Daoy (cell line): ENCODE data around the gene UBN1. TPM values are rescaled to one million over a fixed set of nuclear protein-coding genes. Genes with fewer than 3 reads are reported as not detected.

ENCODE experiments used
- DNase-seq: peaks from one replicate; pipeline ENCODE4 v3.0.0-alpha.2; 2015; ENCODE audit warnings: low read depth
- total RNA-seq: library from RNA; depleted of rRNA; stranded (reverse); fragments of >200 nt; shearing (Covaris generic); gene quantifications from 2 replicates; pipeline ENCODE4 v1.2.3, GENCODE V29; 2014; rRNA removed

Gene UBN1, protein sequence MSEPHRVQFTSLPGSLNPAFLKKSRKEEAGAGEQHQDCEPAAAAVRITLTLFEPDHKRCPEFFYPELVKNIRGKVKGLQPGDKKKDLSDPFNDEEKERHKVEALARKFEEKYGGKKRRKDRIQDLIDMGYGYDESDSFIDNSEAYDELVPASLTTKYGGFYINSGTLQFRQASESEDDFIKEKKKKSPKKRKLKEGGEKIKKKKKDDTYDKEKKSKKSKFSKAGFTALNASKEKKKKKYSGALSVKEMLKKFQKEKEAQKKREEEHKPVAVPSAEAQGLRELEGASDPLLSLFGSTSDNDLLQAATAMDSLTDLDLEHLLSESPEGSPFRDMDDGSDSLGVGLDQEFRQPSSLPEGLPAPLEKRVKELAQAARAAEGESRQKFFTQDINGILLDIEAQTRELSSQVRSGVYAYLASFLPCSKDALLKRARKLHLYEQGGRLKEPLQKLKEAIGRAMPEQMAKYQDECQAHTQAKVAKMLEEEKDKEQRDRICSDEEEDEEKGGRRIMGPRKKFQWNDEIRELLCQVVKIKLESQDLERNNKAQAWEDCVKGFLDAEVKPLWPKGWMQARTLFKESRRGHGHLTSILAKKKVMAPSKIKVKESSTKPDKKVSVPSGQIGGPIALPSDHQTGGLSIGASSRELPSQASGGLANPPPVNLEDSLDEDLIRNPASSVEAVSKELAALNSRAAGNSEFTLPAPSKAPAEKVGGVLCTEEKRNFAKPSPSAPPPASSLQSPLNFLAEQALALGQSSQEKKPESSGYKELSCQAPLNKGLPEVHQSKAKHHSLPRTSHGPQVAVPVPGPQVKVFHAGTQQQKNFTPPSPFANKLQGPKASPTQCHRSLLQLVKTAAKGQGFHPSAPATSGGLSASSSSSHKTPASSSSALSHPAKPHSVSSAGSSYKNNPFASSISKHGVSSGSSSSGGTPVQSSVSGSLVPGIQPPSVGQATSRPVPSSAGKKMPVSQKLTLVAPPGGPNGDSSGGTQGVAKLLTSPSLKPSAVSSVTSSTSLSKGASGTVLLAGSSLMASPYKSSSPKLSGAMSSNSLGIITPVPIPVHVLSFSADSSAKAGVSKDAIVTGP (N-terminal part only)
- 19.9 and 21.7 TPM in 2 replicates for total RNA-seq

DNA sequence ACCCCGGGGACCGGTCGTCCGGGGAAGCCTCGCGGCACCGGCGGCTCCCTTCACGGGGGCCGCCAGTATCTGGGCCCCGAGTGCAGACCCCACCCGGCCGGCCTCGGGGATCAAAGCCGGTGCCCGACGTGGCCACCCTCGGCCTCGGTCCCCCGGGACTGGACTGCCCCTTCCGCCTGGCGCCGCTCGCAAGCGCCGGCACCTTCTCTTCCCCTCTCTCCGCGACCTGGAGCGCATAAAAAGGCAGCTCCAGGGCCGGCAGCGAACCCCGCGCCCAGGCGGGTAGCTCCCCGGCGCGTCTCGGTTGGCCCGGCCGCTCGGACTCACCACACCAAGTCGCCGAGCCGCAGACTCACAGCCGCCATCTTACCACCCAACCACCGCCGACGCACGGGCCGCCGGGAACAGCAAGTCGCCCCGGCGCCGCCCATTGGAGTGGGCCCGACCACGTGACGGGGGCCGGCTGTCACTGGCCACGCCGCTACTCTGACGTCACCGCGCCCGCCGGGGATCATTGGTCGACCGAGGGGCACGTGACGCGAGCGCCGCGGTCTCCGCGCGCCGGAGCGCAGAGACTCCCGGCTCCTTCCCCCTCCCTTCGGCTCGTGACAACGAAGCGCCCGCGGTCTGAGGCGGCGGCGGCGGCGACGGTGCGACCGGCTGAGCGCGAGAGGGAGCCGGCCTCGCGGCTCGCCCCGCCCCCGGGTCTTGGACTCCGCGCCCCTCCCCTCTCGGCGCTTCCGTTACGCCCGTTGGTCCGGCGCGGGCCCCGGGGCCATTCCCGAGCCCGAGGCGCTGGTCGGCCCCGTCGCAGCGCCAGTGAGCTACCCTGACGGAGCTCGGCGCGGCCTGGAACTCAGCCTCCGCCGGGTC lies at the start of gene UBN1, which contains the start of gene GLYR1:
UBN1 (plus strand) TSS at position 581 of the 873 bp plus-strand sequence. CDS start 5,437 bp downstream, outside the sequence.
GLYR1 (minus strand) TSS at position 388 of the 873 bp plus-strand sequence; CDS start at position 365, 23 bp downstream.
- peak; percentile 98 for DNase-seq

DNA sequence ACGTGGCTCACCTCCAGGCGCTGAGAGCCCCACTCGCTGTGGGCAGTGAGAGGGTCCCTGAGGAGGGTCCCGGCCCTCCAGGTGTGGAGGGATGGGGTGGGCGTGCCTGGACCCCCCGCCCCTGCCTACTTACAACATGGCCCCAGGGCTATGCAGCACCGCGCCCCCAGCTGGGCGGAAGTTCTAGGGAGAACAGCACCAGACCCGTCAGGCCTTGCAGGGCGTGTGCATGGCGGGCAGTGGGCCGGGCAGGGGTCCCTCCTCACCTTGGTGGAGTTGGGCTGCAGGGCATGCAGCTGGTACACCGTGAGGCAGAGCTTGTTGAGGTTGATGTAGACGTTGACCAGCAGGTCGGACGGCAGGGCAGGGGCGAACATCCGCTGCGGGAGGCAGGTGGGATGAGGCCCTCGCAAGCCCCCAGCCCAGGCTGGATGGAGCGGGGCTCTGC lies 49.5 kb upstream of the UBN1 start:
- no peak for DNase-seq

DNA sequence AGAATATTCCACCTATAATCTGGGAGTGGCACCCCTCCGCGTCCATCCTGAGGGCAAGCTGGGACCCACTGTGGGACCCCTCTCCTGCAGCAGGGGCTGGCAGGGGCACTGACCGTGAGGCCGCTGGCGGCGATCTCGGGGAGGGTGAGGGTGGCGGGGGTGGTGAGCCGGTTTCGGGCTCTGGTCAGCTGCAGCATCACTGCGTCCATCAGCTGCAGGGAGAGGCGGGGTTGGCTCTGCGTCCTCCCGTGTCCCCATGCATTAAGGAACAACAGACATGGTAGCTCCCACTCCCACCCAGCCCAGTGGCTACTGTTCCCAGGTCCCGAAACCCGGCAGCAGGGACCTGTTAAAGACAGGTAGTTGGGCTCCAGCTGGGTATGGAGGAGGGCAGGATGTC lies 48.8 kb upstream of the UBN1 start:
- DNase-seq: no peak

DNA sequence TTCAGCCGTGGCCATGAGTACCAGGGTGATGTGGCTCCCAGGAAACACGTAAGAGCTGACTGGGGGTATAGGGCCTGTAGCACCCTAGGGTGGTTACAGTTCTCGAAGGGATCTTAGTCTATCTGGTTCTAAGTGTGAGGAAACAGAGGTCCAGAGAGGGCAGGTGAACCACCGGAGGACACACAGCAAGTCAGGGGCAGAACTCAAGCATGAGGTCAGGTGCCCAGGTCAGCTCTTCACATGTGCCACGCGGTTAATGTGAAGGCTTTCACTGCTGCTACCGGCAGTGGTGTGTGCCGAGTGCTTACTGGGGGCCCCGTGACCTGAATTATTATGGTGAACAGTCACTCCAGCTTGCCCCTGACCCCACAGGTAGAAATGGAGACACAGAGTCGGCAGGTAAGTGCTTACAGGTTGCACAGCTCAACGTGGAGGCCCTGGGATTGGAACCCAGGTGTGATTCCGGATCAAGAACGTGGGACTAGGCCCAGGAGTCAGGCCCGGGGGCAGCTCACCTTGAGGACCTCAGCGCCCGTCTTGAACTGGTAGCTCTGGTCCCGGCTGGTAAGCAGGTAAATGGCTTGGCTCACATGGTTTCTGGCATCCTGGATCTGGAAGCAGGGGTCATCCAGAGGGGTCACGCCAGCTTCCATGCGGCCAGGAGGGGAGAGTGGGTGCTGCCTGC lies 48.0 kb upstream of the UBN1 start:
- DNase-seq: no peak

DNA sequence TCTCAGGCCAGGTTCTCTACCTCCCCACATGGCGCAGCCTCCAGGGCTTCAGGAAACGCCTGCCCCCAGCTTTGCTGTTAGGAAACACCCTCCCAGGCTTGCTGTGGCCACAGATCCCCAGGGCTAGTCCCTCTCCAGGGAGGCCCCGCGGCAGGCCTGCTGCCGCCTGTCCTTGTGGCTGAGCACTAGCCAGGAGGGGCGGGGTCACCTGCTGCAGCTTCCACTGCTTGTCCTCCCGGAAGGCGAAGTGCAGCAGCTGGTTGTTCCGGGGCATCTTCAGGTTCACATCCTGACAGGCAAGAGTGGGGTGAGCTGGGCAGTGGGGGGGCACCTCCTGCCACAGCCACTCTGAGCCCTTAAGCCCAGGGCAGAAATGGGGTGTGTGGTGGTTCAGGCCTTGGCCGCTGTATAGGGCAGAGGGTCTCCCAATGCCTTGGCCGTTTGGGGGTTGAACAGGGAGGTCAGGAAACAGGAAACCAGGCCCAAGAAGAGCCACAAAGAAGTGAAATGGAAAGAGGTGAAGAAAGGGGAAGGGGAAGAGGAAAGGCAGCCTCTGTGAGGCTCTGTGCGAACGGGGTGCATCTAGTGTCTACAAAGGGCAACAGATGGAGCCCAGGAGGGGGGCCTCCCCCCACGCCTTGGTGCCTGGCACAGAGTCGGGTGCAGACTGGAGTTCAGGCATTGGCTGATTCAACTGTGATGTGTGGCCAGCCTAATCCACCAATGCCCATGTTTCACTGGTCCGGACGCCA lies 46.8 kb upstream of the UBN1 start:
- DNase-seq: no peak

DNA sequence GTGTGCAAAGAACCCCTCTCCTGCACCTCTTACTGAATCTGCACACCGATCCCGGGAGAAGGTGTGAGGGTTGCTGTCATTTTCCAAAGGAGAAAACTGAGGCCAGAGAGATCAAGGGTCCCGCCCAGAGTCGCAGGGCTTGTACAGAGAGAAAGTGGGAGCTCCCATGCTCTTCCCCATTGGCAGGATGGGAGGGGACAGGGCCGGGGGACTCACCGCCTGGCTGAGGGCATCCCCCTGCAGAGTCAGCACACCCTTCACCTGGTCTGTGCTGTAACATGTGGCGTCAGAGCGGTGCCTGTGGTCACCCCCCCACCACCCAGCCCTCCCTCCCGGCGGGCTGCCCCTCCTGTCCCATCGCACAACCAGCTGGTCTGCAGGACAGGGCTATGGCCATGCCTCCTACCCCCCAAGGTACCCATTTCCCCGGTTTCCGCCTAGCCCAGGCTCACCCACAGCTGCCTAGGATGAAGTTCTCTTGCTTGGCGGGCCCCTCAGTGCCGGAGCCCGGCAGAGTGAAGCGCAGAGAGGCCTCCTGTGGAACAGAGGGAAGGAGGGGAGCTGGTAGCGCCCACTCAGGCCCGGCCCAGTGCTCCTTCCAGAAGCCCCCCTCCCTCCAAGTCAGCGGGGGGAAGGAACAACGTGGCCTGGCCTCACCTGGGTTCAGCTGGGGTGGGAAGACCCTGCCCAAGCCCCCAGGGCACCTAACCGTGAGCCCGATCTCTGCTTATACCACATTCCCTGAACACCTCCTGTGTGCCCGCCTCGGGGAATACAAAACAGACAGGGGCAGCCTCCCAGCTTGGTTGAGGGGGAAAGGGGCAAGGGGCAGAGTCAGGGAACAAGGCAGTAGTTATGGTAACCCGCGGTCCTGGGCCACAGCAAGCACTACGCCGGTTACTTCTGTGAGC lies 46.0 kb upstream of the UBN1 start:
- DNase-seq: no peak

DNA sequence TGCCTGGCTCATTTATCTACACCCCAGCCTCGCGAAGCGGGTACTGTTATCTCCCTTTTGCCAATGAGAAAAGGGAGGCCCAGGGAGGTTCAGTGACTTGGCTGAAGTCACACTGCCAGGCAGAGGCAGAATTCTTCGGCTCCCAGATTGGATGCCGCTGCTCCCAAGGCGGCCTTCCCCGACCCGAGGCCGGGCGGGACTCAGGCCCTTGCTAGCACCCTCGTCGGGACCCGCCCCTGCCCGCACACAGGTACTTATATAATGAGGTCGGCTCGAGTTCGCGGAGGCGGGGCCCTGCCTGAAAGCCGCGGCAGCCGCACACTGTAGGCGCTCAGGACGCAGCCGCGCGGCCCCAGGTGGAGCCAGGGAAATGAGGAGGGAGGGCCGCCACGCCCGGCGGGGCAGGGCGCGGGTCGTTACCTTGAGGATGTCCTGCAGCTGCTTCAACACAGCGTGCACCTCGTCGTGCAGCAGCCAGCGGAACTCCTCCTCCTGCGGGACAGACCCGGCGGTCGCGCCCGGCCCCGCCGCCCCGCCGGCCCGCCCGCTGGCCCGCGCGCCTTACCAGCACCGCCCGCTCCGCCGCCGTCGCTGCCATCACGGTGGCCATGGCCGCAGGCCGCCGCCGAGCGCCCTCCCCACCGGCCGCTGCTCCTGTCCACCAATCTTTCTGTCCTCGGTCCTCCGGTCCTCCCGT lies 45.2 kb upstream of the UBN1 start, which contains the start of gene ROGDI:
ROGDI (minus strand) TSS at position 672 of the 697 bp plus-strand sequence; CDS start at position 610, 62 bp downstream.
- peak; percentile 64 for DNase-seq

DNA sequence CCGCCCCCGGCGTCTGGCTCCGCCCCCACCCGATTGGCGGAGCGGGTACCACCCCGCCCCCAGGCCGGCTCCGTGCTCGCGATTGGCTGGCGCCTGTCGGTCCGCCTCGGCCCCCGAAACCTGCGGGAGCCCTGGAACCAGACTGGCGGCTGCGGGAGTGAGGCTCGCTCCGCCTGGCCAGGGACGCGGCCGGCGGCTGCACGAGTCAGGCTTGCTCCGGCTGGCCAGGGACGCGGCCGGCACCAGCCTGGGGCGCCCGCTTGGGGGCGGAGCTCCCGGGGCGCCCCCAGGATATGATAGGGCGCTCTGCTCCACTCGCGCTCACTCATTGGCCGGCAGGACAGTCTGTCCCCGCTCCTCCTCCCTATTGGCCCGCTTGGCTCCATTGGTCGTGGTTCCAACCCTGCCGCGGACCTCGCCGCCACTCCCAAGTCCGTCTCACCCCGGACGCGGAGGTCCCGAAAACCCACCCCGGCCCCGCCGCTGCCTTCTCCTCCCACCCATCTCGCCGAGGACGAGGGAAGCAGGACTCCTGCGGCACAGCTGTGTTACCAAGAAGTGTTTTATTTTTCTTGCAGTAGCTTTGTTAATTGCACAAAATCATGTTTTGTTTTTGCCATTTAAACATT lies 44.5 kb upstream of the UBN1 start:
- peak; percentile 93 for DNase-seq

DNA sequence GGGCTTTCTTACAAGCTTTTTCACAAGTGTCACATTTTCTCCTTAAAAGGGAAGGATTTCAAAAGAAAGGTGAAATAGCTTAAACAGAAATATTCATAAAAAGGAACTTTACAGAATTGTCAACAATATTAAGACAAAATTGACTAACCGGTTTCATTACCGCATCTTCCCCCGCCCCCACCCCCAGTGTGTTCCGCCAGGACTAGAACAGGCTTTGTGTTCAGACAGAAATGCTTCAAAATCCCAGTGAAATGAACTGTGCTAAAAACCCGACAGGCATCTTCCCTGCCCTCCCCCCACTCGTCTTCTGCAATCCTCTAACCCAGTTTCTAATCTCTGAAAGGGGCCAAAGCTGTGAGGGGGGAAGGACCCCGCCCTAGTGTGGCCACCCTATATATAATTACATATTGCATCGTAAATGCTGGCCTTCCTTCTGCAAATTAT lies 43.9 kb upstream of the UBN1 start:
- no peak for DNase-seq

DNA sequence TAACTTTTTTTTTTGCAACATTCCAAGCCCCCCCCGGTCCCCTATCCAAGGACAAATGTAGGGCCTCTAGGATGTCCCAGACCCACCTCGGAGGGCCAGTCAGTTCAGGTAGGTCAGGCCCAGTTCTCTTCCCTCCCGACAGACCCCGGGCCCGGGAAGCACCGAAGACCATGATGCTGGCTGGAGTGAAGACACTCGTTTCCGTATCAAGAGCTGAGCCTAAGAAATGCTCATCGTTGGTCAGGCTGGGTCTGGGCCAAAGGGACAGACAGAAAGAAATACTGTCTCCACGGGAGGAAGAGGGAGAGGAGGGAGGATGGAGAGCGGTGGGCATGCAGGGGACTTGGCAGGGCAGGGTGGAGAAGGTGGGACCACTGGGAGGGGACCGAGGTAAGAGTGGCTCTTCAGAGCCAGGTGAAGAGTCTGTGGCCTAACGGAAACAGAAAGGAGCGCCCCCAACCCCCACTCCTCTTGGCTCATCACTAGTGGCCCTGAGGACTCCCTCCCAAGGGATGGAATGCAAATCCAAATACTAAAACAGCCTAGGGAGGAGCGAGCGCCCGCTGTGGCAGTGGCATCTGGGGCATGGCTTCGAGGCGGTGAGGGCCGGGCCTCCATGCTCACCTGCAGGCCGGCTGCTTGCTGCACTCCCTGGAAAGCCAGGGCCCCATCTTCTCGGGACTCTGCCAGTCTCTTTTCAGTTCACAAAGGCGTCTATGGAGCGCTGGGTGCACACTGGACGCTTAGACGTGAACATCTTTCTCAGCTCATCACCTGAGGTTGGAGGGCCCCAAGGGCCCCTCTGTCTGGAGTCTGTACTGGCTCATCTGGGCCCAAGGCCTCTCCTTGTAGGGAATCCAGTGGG lies 43.2 kb upstream of the UBN1 start:
- no peak for DNase-seq

DNA sequence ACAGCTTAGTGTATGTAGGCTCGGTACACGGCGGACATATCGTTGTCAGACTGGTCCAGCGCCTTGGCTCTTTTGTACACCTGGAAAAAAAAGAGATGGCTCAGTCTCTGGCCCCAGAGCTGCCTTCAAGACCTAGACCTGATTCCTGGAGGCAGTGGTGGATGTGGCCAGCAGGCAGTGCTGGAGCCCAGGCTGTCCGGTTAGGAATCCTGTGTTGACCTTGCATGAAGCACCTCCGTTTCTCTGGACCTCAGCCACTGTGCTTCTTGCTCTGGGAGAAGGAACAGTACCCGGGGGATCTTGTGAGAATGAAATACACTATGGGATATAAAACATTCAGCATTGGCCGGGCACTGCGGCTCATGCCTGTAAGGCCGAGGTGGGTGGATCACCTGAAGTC lies 42.0 kb upstream of the UBN1 start:
- no peak for DNase-seq

DNA sequence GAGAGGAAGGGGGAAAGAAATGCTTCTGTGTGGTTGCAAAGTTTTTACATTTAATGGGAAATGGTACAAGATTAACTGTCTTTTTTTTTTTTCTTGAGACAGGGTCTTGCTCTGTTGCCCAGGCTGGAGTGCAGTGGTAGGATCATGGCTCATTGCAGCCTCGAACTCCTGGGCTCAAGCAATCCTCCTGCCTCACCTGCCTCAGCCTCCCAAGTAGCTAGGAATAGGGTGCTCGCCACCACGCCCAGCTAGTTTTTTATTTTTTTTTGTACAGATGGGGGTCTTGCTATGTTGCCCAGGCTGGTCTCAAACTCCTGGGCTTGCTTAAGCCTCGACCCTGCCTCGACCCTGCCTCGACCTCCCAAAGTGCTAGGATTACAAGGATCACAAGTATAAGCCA lies 41.0 kb upstream of the UBN1 start:
- DNase-seq: no peak

DNA sequence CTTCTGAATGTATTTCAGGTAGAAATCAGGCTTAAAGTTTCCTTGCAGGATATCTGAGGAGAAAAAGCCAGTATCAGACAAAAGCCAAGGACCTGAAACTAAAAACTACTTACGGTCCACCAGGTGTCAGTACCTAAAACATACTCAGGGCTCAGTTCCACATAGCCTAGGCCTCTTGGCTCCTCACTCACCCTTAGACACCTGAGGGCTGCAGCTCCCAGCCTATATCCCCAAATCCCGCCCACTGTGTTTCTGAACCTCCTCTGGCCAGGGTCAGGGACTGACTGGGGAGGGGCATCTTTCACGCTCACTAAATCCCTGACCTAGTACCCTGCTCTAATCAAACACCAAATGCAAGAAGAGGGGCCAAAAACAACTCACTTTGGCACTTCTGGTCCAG lies 36.0 kb upstream of the UBN1 start:
- DNase-seq: no peak

DNA sequence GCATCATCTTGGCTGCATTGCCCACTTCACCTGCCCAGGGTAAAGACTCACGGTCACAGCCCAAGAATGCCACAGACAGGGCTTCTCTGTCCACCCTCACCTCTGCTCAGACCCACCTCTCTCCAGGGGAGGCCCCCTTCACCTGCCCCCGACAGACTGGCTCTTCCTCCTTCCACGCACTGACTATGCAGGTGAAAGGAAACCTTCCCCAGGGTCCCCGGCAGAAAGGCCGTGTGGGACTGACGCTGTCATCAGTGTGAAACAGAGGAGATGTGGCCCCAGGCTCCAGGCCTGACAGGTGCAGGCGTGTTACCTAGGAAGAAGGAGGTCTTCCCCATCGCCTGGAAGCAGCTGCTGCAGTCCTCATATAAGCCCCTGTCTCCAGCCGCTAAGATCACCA lies 35.5 kb upstream of the UBN1 start:
- DNase-seq: no peak

DNA sequence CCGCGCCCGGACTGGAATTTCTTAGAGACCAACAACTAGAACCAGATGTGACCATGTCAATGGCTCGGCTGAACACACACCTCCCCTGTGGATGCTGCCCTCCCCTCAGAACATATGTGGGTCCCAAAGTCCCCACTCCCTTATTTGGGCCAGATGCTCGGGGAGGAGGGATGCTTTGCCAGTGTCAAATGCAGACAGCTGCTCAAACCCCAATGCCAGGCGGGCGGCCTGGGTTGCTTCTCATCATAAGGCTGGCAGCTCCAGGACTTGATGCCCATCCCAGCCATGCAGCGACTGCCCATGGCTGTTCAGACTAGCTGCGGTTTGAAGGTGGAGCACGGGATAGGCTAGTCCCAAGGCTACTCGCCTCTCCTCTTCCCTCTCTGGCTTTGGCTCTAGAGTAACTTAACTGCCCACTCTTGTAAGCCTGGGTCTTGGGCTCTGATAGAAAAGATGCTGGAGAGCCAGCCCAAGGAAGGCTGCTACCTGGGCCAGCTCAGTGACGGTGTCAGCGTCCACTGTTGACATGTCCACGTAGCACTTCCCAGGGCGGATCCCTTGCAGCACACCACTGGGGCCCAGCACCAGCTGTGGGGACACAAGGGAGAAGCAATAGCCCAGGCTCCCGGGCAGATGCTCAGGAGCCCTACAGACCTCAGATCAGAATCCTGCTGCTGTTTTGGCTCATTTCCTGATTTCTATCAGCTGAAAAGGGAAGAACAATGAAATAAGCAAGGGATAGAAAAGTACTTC lies 33.9 kb upstream of the UBN1 start:
- no peak for DNase-seq

DNA sequence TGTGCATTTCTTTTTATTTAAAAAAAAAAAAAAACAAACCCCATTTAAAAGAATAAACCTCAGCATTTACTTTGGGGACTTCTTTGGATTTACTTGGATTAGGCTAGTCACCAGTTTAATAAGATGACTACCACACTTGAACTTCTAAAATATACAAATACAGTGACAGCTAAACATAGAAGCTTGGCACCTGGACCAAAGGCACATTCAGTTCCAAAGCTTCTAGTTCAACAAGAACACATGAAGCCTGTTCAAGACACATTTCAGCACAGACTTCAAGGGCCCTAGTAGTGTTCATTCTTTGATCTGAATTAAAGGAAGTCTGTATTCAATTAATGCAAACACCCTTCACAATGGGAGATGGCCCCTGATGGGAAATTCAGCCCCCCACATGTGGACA lies 33.2 kb upstream of the UBN1 start:
- no peak for DNase-seq
